ENCODE data around the gene TMPRSS4. TPM values are rescaled to one million over a fixed set of nuclear protein-coding genes. Genes with fewer than 3 reads are reported as not detected.

The TMPRSS4 gene
- total and polyA plus RNA-seq, 2 of the 4 experiments (the other 2 are of a cell fraction), result not detected

DNA sequence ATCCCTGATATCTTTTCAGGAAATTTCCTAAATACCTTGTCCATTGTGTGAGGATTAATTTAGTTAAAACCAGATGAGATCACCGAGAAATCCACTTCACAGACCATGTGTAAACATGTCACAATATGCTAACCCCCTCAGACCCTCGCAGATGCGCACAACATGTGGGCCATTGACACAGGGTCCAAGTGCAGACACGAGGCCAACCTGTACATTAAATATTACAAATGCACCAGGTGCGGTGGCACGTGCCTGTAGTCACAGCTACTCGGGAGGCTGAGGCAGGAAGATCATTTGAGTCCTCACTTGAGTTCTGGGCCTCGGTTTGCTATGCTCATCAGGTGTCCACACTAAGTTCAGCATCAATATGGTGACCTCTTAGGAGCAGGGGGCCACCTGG, 9.9 kb upstream of the TMPRSS4 start:
- in situ Hi-C loops (cut with MboI; ENCODE audit: low sequenced_read_pairs) (no loop called here), intact Hi-C loops (cut with micrococcal nuclease) (no loop called here), dilution Hi-C loops (cut with HindIII; ENCODE audit: low sequenced_read_pairs, unreplicated experiment) (no loop called here)
- no peaks in the 10 kb centered on the region; the same call in 1 of the 2 replicates for H3K27me3 ChIP-seq (ENCODE audit: control insufficient read depth, insufficient read depth, low read length)
- no peak overlapping the region for H2AK9ac ChIP-seq (replicated peaks; ENCODE audit: low read depth, low read length, poor library complexity)
- ATAC-seq (ENCODE audit: low read depth) (no peak), DNase-seq (no peak)
- H3K4me3 ChIP-seq (ENCODE audit: insufficient read depth, low read depth, low read length), result no peak overlapping the region
- H3K27ac ChIP-seq (ENCODE audit: insufficient read depth, low read length), result no peak overlapping the region
- H2AK5ac ChIP-seq (ENCODE audit: low read depth, low read length), result no peak overlapping the region
- no peak overlapping the region for H3K4ac ChIP-seq (ENCODE audit: low read depth, low read length)
- no peak overlapping the region for H2BK5ac ChIP-seq (ENCODE audit: low read depth, low read length, poor library complexity, severe bottlenecking)
- H4K20me1 ChIP-seq (ENCODE audit: insufficient read depth, low read length), result no peaks in the 10 kb centered on the region
- H3K56ac ChIP-seq (ENCODE audit: extremely low read depth, insufficient read depth, low read length), result no peak overlapping the region
- WGBS, 2 experiments (ENCODE audit: extremely low coverage in 2 of 2, insufficient read length in 1 of 2), result 38% methylated on average over 2 of the region's 8 CpGs; no CpG with 5 or more reads in 1 of the 2 experiments
- H4K91ac ChIP-seq (ENCODE audit: insufficient read depth, low read depth, low read length), result no peak overlapping the region
- H4K8ac ChIP-seq (ENCODE audit: low read depth in 2 of 2, low read length in 2 of 2), result no peak overlapping the region
- H3K18ac ChIP-seq (ENCODE audit: low read depth, low read length), result no peak overlapping the region
- CTCF ChIA-PET, result no interaction called here
- no peak overlapping the region for H3K14ac ChIP-seq (replicated peaks; ENCODE audit: low read depth, low read length)
- H3K79me1 ChIP-seq (ENCODE audit: low read depth in 1 of 2, low read length in 2 of 2), result no peaks in the 10 kb centered on the region
- no peak overlapping the region for H3K9ac ChIP-seq (ENCODE audit: low read depth, low read length)
- no peaks in the 10 kb centered on the region for H3K36me3 ChIP-seq (ENCODE audit: control insufficient read depth, insufficient read depth, low read length)
- H2BK20ac ChIP-seq (ENCODE audit: low read depth, low read length), result no peak overlapping the region
- H3K4me2 ChIP-seq (ENCODE audit: low read depth, low read length), result no peak overlapping the region
- no TSS peak for BruUV-seq (replicated peaks)
- no peaks in the 10 kb centered on the region for H3K9me3 ChIP-seq (ENCODE audit: control insufficient read depth, insufficient read depth, low read length)
- H4K5ac ChIP-seq (ENCODE audit: low read depth, low read length), result no peak overlapping the region
- H3K23ac ChIP-seq (ENCODE audit: low read depth, low read length), result no peak overlapping the region
- no peaks in the 10 kb centered on the region for H3K9me1 ChIP-seq (ENCODE audit: insufficient read depth, low read length)
- H3K4me1 ChIP-seq (ENCODE audit: control insufficient read depth, insufficient read depth, low read length), result no peaks in the 10 kb centered on the region
- POLR2A ChIA-PET (ENCODE audit: unreplicated experiment), result no interaction called here
- H2BK120ac ChIP-seq (ENCODE audit: low read depth, low read length), result no peak overlapping the region
- TF ChIP-seq RAD21 (IDR thresholded peaks at IDR 0.05; ENCODE audit: low read length) (no peak), NFE2L2 (IDR thresholded peaks at IDR 0.05; ENCODE audit: low read depth, low read length) (no peak), POLR2A (IDR thresholded peaks at IDR 0.05; ENCODE audit: low read depth, low read length) (no peak), RFX5 (IDR thresholded peaks at IDR 0.05; ENCODE audit: low read depth, low read length) (no peak), SMC3 (IDR thresholded peaks at IDR 0.05; ENCODE audit: low read depth, low read length) (no peak)
- TF ChIP-seq, protein P1, sequence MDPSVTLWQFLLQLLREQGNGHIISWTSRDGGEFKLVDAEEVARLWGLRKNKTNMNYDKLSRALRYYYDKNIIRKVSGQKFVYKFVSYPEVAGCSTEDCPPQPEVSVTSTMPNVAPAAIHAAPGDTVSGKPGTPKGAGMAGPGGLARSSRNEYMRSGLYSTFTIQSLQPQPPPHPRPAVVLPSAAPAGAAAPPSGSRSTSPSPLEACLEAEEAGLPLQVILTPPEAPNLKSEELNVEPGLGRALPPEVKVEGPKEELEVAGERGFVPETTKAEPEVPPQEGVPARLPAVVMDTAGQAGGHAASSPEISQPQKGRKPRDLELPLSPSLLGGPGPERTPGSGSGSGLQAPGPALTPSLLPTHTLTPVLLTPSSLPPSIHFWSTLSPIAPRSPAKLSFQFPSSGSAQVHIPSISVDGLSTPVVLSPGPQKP (IDR thresholded peaks at IDR 0.05; ENCODE audit: borderline replicate concordance, low read depth, low read length), result no peak
- TF ChIP-seq, protein P2, sequence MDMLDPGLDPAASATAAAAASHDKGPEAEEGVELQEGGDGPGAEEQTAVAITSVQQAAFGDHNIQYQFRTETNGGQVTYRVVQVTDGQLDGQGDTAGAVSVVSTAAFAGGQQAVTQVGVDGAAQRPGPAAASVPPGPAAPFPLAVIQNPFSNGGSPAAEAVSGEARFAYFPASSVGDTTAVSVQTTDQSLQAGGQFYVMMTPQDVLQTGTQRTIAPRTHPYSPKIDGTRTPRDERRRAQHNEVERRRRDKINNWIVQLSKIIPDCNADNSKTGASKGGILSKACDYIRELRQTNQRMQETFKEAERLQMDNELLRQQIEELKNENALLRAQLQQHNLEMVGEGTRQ (IDR thresholded peaks at IDR 0.05; ENCODE audit: low read depth, low read length), result no peak
- H2AFZ ChIP-seq (replicated peaks; ENCODE audit: low read length, poor library complexity), result no peak overlapping the region
- H2BK15ac ChIP-seq (ENCODE audit: low read depth, low read length), result no peak overlapping the region

All from IMR-90 (cell line).